HG03045 (cell line): ENCODE measurements around the gene POFUT2.

Experiments used
- ATAC-seq: cut with Tn5 transposase; IDR thresholded peaks from one replicate; pipeline ENCODE4 v1.9.1; 2021; ENCODE audit warnings: mild to moderate bottlenecking, moderate library complexity; ENCODE audit not compliant: unreplicated experiment

The POFUT2 gene

GRCh38 chr21:45251635-45252447 is 35.9 kb downstream of the POFUT2 start:
- ATAC-seq = no peak

GRCh38 chr21:45250914-45251634 is 36.6 kb downstream of the POFUT2 start:
- no peak for ATAC-seq

- ATAC-seq = no peak
Measured at GRCh38 chr21:45250272-45250671, 37.4 kb downstream of the POFUT2 start.

DNA sequence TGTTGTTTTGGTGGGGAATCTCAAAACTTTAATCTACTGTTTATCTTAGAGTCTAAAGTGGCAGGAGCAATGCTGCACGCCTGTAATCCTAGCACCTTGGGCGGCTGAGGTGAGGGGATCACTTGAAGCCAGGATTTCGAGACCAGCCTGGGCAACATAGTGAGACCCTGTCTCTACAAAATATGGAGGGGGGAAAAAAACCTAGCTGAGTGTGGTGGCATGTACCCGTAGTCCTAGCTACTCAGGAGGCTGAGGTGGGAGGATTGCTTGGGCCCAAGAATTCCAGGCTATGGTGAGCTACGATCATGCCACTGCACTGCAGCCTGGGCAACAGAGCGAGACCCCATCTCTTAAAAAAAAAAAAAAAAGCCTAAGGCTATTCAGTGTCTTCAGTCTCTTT is 38.1 kb downstream of the POFUT2 start:
- ATAC-seq = no peak

DNA sequence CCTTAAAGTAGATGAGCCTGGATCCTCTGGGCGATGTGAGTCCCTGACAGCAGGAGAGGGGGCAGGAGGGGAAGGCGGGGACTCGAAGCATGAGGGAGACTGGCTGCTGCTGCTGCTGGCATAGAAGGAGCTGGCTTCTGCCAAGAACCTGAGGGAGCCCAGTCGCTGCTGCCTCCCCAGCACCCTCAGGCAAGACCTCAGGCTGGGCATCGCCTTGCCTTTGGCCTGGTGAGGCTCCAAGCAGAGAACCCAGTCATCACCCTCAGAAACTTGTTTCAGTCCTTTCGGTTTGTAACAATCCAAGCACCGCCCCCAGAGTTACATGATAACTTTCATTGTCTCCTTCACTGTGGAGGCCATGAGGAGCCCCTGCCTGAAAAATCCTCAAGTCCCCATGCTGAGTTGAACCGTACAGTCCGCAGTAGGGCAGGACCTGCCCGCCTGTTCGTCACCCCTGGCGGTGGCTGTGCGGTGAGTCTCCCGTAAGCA is 38.8 kb downstream of the POFUT2 start:
- no peak for ATAC-seq

DNA sequence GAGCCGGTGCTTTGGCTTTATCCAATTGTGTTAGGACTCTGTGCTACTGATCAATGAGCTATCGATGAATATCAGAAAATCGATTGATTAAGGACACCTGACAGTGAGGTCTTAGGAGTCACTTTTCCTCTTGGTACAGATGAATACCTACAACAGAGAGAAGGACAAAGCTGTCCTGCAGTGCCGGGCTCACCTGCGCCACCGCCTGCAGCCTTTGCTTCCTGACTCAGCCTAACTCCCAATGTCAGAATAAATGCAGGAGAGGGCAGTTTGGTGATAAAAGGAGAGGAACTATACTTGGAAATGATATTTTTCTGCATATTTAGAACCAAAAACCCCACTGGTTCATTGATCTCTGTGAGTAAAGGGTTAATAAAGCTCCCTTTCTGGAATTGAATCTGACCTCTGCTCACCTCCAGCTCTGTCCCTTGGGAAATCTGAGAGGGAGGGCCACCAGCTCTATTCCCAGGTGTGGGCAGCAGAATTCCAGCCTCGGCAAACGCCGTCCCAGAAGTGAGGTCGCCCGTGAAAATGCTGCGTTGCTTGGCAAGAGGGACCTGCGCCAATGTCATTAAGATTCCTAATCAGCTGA is 39.3 kb downstream of the POFUT2 start:
- no peak for ATAC-seq

- ATAC-seq = no peak
Measured at GRCh38 chr21:45246386-45247320, 41.0 kb downstream of the POFUT2 start.

GRCh38 chr21:45244799-45245340 is 42.8 kb downstream of the POFUT2 start:
- ATAC-seq = no peak

GRCh38 chr21:45243603-45244002 is 44.1 kb downstream of the POFUT2 start:
- no peak for ATAC-seq

GRCh38 chr21:45241357-45241756 is 46.3 kb downstream of the POFUT2 start:
- ATAC-seq = no peak

- ATAC-seq = no peak
Measured at GRCh38 chr21:45237401-45237800, 50.3 kb downstream of the POFUT2 start.

GRCh38 chr21:45236481-45236880 is 51.2 kb downstream of the POFUT2 start:
- ATAC-seq = no peak

DNA sequence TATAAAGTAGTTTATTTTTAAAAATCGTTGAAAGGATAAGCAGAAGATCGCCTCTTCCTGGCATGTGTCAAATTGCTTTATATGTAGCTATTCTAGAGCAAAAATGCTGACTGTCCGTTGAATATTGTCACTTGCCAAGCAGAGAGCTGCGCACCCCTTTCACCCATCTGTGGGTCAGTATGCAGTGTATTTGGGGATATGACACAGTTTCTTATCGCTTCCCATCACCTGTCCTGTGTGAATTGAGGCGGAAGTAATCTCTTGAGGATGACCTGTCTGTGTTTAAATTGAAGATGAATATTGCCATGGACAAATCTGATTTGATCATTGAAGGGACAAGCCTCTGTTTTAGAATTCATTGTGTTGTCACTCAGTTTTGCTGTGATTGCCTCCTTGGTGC is 52.2 kb downstream of the POFUT2 start:
- no peak for ATAC-seq

- no peak for ATAC-seq
Measured at GRCh38 chr21:45234965-45235364, 52.7 kb downstream of the POFUT2 start.

DNA sequence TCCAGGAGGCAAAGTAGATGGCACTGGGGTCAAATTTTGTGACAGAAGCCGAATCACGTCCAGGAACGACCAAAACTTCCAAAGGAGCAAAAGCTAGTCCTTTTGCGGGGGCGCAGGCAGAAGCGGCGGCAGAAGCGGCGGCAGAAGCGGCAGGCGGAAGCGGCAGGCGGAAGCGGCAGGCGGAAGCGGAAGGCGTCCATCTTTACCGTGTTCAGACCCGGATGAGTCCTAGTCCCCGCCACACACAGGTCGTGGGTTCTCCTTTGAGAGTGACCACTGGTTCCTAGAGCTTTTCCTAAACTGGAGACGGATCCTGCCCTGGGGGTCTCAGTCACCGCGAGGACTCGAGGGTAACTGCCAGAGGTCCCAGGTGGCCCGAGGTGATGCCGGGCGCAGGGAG is 53.6 kb downstream of the POFUT2 start:
- no peak for ATAC-seq

DNA sequence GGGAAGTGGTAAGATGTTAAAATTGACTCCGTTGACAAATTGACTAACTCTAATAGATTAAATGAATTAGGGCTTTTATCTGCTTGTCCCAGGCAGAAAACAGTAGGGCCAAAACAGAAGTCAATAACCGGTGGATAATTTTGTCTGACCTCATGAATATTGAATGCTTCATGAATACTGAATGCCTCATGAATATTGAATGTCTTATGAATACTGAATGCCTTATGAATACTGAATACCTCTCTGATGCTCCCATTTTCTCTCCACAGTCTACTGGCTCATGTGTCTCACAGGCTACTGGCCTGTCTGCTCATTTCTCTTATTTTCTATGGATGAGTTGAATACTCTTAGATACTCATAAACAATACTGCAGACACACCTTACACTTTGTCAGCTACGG is 56.0 kb downstream of the POFUT2 start:
- ATAC-seq = no peak

- ATAC-seq = no peak
Measured at GRCh38 chr21:45228656-45229240, 58.9 kb downstream of the POFUT2 start.

DNA sequence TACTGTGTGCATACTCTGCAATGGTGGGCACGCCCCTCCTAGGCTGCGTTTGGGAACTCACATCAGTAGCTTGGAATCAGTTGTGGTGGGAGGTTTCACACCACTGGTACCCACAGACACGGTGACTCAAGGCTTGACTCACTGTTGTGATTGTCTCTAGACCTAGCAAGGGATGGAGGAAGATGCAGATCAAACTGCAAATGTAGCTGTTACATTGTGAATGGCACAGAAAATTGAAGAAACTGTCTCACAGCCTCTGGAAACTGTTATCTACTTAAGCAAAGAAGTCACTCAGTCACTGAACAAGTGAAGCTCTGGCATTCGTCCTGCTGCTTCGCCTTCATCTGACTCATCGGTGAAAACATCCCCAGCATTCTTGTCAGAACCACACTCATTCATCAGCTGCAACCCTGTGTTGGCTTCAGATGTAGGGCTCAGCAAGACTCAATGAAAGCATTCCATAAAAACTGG is 59.5 kb downstream of the POFUT2 start:
- ATAC-seq = no peak

GRCh38 chr21:45227735-45228134 is 60.0 kb downstream of the POFUT2 start:
- no peak for ATAC-seq
